ENCODE data around the gene BOK. TPM values are rescaled to one million over a fixed set of nuclear protein-coding genes. Genes with fewer than 3 reads are reported as not detected.

Gene BOK
- total and polyA plus RNA-seq, 2 of the 4 experiments (the other 2 are of a cell fraction): 13.3 to 34.4 TPM

DNA sequence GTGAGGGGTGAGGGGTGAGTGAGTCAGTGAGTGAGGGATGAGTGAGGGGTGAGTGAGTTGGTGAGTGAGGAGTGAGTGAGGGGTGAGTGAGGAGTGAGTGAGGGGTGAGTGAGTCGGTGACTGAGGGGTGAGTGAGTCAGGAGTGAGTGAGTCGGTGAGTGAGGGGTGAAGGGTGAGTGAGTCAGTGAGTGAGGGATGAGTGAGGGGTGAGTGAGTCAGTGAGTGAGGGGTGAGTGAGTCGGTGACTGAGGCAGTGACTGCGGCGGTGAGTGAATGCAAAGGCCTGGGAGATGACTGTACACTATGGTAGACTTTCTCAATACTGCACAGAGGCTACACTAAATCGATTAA is 61.8 kb downstream of the BOK start:
- Histone ChIP-seq H4K8ac (ENCODE audit: low read depth in 2 of 2, low read length in 2 of 2) (no peak overlapping the region), H3K18ac (ENCODE audit: low read depth, low read length) (no peak overlapping the region), H3K4me1 (ENCODE audit: control insufficient read depth, insufficient read depth, low read length) (no peaks in the 10 kb centered on the region), H3K4me2 (ENCODE audit: low read depth, low read length) (no peak overlapping the region), H4K20me1 (ENCODE audit: insufficient read depth, low read length) (peaks cover 57% of the 10 kb centered on the region), H3K9me1 (ENCODE audit: insufficient read depth, low read length) (peaks cover 12% of the 10 kb centered on the region; the same call in 1 of the 2 replicates), H3K27me3 (ENCODE audit: control insufficient read depth, insufficient read depth, low read length) (no peaks in the 10 kb centered on the region), H3K9me3 (ENCODE audit: control insufficient read depth, insufficient read depth, low read length) (no peaks in the 10 kb centered on the region), H2BK120ac (ENCODE audit: low read depth, low read length) (no peak overlapping the region), H3K14ac (replicated peaks; ENCODE audit: low read depth, low read length) (no peak overlapping the region), H4K91ac (ENCODE audit: insufficient read depth, low read depth, low read length) (no peak overlapping the region), H3K9ac (ENCODE audit: low read depth, low read length) (no peak overlapping the region), H4K5ac (ENCODE audit: low read depth, low read length) (no peak overlapping the region), H3K56ac (ENCODE audit: extremely low read depth, insufficient read depth, low read length) (no peak overlapping the region), H2BK15ac (ENCODE audit: low read depth, low read length) (no peak overlapping the region), H2AFZ (replicated peaks; ENCODE audit: low read length, poor library complexity) (no peak overlapping the region), H3K4ac (ENCODE audit: low read depth, low read length) (no peak overlapping the region), H3K36me3 (ENCODE audit: control insufficient read depth, insufficient read depth, low read length) (peaks cover 9% of the 10 kb centered on the region), H3K27ac (ENCODE audit: insufficient read depth, low read length) (no peak overlapping the region), H3K79me1 (ENCODE audit: low read depth in 1 of 2, low read length in 2 of 2) (peaks cover 36 to 76% of the 10 kb centered on the region in 2 experiments), H2AK9ac (replicated peaks; ENCODE audit: low read depth, low read length, poor library complexity) (no peak overlapping the region), H2AK5ac (ENCODE audit: low read depth, low read length) (no peak overlapping the region), H2BK20ac (ENCODE audit: low read depth, low read length) (no peak overlapping the region), H2BK5ac (ENCODE audit: low read depth, low read length, poor library complexity, severe bottlenecking) (no peak overlapping the region), H3K23ac (ENCODE audit: low read depth, low read length) (no peak overlapping the region), H3K4me3 (ENCODE audit: insufficient read depth, low read depth, low read length) (no peak overlapping the region)
- CTCF ChIA-PET: no interaction called here
- no peak for ATAC-seq (ENCODE audit: low read depth)
- WGBS, 2 experiments (ENCODE audit: extremely low coverage in 2 of 2, insufficient read length in 1 of 2): 100% methylated on average over 1 of the region's 6 CpGs; no CpG with 5 or more reads in 1 of the 2 experiments
- BruUV-seq (replicated peaks): no TSS peak
- intact Hi-C loops (cut with micrococcal nuclease) (no loop called here), in situ Hi-C loops (cut with MboI; ENCODE audit: low sequenced_read_pairs) (no loop called here), dilution Hi-C loops (cut with HindIII; ENCODE audit: low sequenced_read_pairs, unreplicated experiment) (no loop called here)
- DNase-seq: peak; percentile 33
- POLR2A ChIA-PET (ENCODE audit: unreplicated experiment): no interaction called here
- no peak for TF ChIP-seq RCOR1 (IDR thresholded peaks at IDR 0.05; ENCODE audit: insufficient replicate concordance, low read length)
- peak; percentile 85 for TF ChIP-seq FOS (IDR thresholded peaks at IDR 0.05; ENCODE audit: low read depth, low read length)

Small RNA genes within 50 kb of the gene (microRNA-seq; reads per million reads assigned to microRNA genes)
- gene RNA5SP122 (ENCODE audit: insufficient read depth, insufficient read length): not detected

Small RNA genes within 50 kb of the gene (small RNA-seq; reads per million reads assigned to genes)
- gene RNA5SP122: 0.07 to 13.1 (median 3.6) reads per million in 5 experiments

Other genes with a start within 250 kb of the BOK start
- gene HDLBP, start 243.1 kb upstream of the BOK start, total RNA-seq (2012; rRNA removed): 1,093 and 1,165 TPM in 2 replicates
- gene HDLBP, start 243.1 kb upstream of the BOK start, polyA plus RNA-seq (2012; rRNA removed): 648 and 649 TPM in 2 replicates
- 504 and 570 TPM in 2 replicates for gene SEPTIN2, start 242.8 kb upstream of the BOK start, total RNA-seq (2012; rRNA removed)
- 320 and 420 TPM in 2 replicates for gene SEPTIN2, start 242.8 kb upstream of the BOK start, polyA plus RNA-seq (2012; rRNA removed)
- 30.8 and 38.6 TPM in 2 replicates for gene FARP2, start 202.5 kb upstream of the BOK start, total RNA-seq (2012; rRNA removed)
- 15.5 and 17.1 TPM in 2 replicates for gene FARP2, start 202.5 kb upstream of the BOK start, polyA plus RNA-seq (2012; rRNA removed)
- 203 and 258 TPM in 2 replicates for gene STK25, start 50.2 kb upstream of the BOK start, total RNA-seq (2012; rRNA removed)
- 392 and 417 TPM in 2 replicates for gene STK25, start 50.2 kb upstream of the BOK start, polyA plus RNA-seq (2012; rRNA removed)
- 33.9 and 42.2 TPM in 2 replicates for gene THAP4, start 78.4 kb downstream of the BOK start, total RNA-seq (2012; rRNA removed)
- gene THAP4, start 78.4 kb downstream of the BOK start, polyA plus RNA-seq (2012; rRNA removed): 55.1 and 60.3 TPM in 2 replicates
- gene ATG4B, start 78.9 kb downstream of the BOK start, total RNA-seq (2012; rRNA removed): 102 and 146 TPM in 2 replicates
- gene ATG4B, start 78.9 kb downstream of the BOK start, polyA plus RNA-seq (2012; rRNA removed): 98.4 and 113 TPM in 2 replicates
- gene DTYMK, start 128.1 kb downstream of the BOK start, total RNA-seq (2012; rRNA removed): 31.7 and 32.8 TPM in 2 replicates
- gene DTYMK, start 128.1 kb downstream of the BOK start, polyA plus RNA-seq (2012; rRNA removed): 50.1 and 50.5 TPM in 2 replicates
- gene ING5, start 143.3 kb downstream of the BOK start, total RNA-seq (2012; rRNA removed): 16.7 and 38.9 TPM in 2 replicates
- 36.1 and 36.5 TPM in 2 replicates for gene ING5, start 143.3 kb downstream of the BOK start, polyA plus RNA-seq (2012; rRNA removed)
- 6.3 and 8.3 TPM in 2 replicates for gene D2HGDH, start 175.9 kb downstream of the BOK start, total RNA-seq (2012; rRNA removed)
- 22.1 and 23.0 TPM in 2 replicates for gene D2HGDH, start 175.9 kb downstream of the BOK start, polyA plus RNA-seq (2012; rRNA removed)
- not detected in 2 replicates for gene GAL3ST2, start 218.1 kb downstream of the BOK start, total RNA-seq (2012; rRNA removed)
- gene GAL3ST2, start 218.1 kb downstream of the BOK start, polyA plus RNA-seq (2012; rRNA removed): 0.07 TPM in 1 of 2 replicates, not detected in the other